KG1 (cell line): ENCODE measurements around the gene WBP11.
"Not testable (repeated sequence)": the region's sequence is repeated elsewhere in the genome, so short reads cannot be mapped to it uniquely, and the experiment has no call there.

ENCODE experiments used
- DNase-seq: peaks from one replicate; lab custom pipeline; 2025; lab: John Stamatoyannopoulos, UW

WBP11 gene

GRCh38 chr12:14772946-14773345 is 30.3 kb downstream of the WBP11 start:
- DNase-seq: no peak

- DNase-seq: no peak
These were observed 31.6 kb downstream of the WBP11 start for GRCh38 chr12:14771651-14772137.

GRCh38 chr12:14770496-14771461 is 32.5 kb downstream of the WBP11 start:
- DNase-seq: peak; percentile 80

- peak; percentile 51 for DNase-seq
These were observed 33.2 kb downstream of the WBP11 start for GRCh38 chr12:14769969-14770495.

GRCh38 chr12:14769466-14769968 is 33.8 kb downstream of the WBP11 start:
- no peak for DNase-seq

GRCh38 chr12:14768823-14769405 is 34.4 kb downstream of the WBP11 start:
- no peak for DNase-seq

- DNase-seq: no peak
These were observed 35.7 kb downstream of the WBP11 start for GRCh38 chr12:14767617-14768016.

GRCh38 chr12:14766649-14767215 is 36.5 kb downstream of the WBP11 start:
- no peak for DNase-seq

- DNase-seq: not testable (repeated sequence)
These were observed 37.3 kb downstream of the WBP11 start for GRCh38 chr12:14766020-14766419.

- no peak for DNase-seq
These were observed 37.9 kb downstream of the WBP11 start for GRCh38 chr12:14765398-14765797.

- DNase-seq: not testable (repeated sequence)
These were observed 43.5 kb downstream of the WBP11 start for GRCh38 chr12:14759711-14760280.

- no peak for DNase-seq
These were observed 46.7 kb downstream of the WBP11 start for GRCh38 chr12:14756334-14757143.

GRCh38 chr12:14751986-14752385 is 51.3 kb downstream of the WBP11 start:
- no peak for DNase-seq

- no peak for DNase-seq
These were observed 60.2 kb downstream of the WBP11 start for GRCh38 chr12:14743061-14743460.

- no peak for DNase-seq
These were observed 61.3 kb downstream of the WBP11 start for GRCh38 chr12:14741942-14742341.

- DNase-seq: no peak
These were observed 62.1 kb downstream of the WBP11 start for GRCh38 chr12:14741153-14741552.

- DNase-seq: not testable (repeated sequence)
These were observed 66.8 kb downstream of the WBP11 start for GRCh38 chr12:14736441-14736840.
